NB4 (cell line): Measurements from ENCODE around the gene RESP18.

Experiments
- CTCF ChIP-seq: IDR thresholded peaks from one replicate; pipeline ENCODE4 v1.5.1; 2012; ENCODE audit warnings: low read depth, low read length
- POLR2A ChIP-seq: IDR thresholded peaks from 2 replicates; pipeline ENCODE4 v1.6.1; 2011; ENCODE audit warnings: mild to moderate bottlenecking; ENCODE audit not compliant: insufficient read length; ENCODE audit errors: extremely low read depth

GRCh38 chr2:219291910-219292490 is 40.5 kb downstream of the RESP18 start:
- TF ChIP-seq CTCF = no peak
- TF ChIP-seq POLR2A = no peak
